DOHH2 (cell line): Measurements from ENCODE around the gene EIF4E3.

Experiments
- H3F3A ChIP-seq: fragments of 200-600 bp; sonication (generic), shearing (Covaris generic); 2 replicates; pipeline ENCODE4 v1.6.0; 2016; ENCODE audit warnings: antibody characterized with exemption, mild to moderate bottlenecking; ENCODE audit not compliant: control insufficient read depth, insufficient read depth
- H3K27ac ChIP-seq: fragments of 200-600 bp; sonication (generic); 2 replicates; pipeline ENCODE4 v1.5.1; 2014; ENCODE audit warnings: low read depth, mild to moderate bottlenecking, low read length, moderate library complexity
- H3K27me3 ChIP-seq: fragments of 200-600 bp; sonication (generic); 2 replicates; pipeline ENCODE4 v1.6.1; 2014; ENCODE audit warnings: mild to moderate bottlenecking, low read length, mixed read lengths; ENCODE audit not compliant: control insufficient read depth
- H3K36me3 ChIP-seq: fragments of 200-600 bp; sonication (generic); 2 replicates; pipeline ENCODE4 v1.6.1; 2014; ENCODE audit warnings: mild to moderate bottlenecking, low read length, moderate library complexity, mixed read lengths; ENCODE audit not compliant: control insufficient read depth
- H3K4me1 ChIP-seq: fragments of 200-600 bp; sonication (generic); 2 replicates; pipeline ENCODE4 v1.6.1; 2014; ENCODE audit warnings: mild to moderate bottlenecking, low read length, mixed read lengths; ENCODE audit not compliant: control insufficient read depth
- H3K4me2 ChIP-seq: fragments of 200-600 bp; sonication (generic); 2 replicates; pipeline ENCODE4 v1.6.0; 2014; ENCODE audit warnings: mild to moderate bottlenecking, low read length, moderate library complexity
- H3K4me3 ChIP-seq: fragments of 200-600 bp; sonication (generic); 2 replicates; pipeline ENCODE4 v1.5.1; 2014; ENCODE audit warnings: mild to moderate bottlenecking, low read length, mixed read lengths
- H3K79me2 ChIP-seq: fragments of 200-600 bp; sonication (generic); 2 replicates; pipeline ENCODE4 v1.6.1; 2014; ENCODE audit warnings: mild to moderate bottlenecking, low read length, mixed read lengths; ENCODE audit not compliant: control insufficient read depth
- H3K9me2 ChIP-seq: fragments of 200-600 bp; sonication (generic); replicated peaks from 2 replicates; pipeline ENCODE4 v1.6.1; 2014; ENCODE audit warnings: mild to moderate bottlenecking, low read length, mixed read lengths; ENCODE audit not compliant: control insufficient read depth
- H3K9me3 ChIP-seq: fragments of 200-600 bp; sonication (generic); 2 replicates; pipeline ENCODE4 v1.6.1; 2014; ENCODE audit warnings: antibody characterized with exemption, low read length, mixed read lengths; ENCODE audit not compliant: control insufficient read depth, insufficient read depth
- H4K20me1 ChIP-seq: fragments of 200-600 bp; sonication (generic); 2 replicates; pipeline ENCODE4 v1.6.0; 2014; ENCODE audit warnings: low read depth, mild to moderate bottlenecking, antibody characterized with exemption, low read length, moderate library complexity; ENCODE audit not compliant: control insufficient read depth, insufficient read depth
- CTCF ChIP-seq: fragments of 200-600 bp; sonication (generic); IDR thresholded peaks from one replicate; pipeline ENCODE4 v1.5.1; 2014; ENCODE audit warnings: antibody characterized with exemption, mild to moderate bottlenecking, low read depth, low read length; ENCODE audit not compliant: poor library complexity, severe bottlenecking
- EZH2phosphoT487 ChIP-seq: fragments of 200-600 bp; sonication (generic); IDR thresholded peaks from 2 replicates; pipeline ENCODE4 v1.6.1; 2017; ENCODE audit warnings: borderline replicate concordance, mild to moderate bottlenecking, antibody characterized with exemption, low read length, moderate library complexity, mixed read lengths

Gene EIF4E3

GRCh38 chr3:71703797-71704196 is 21.4 kb downstream of the EIF4E3 start:
- H3K9me3 ChIP-seq, result no peaks in the 10 kb centered on the region
- no peaks in the 10 kb centered on the region for H3K4me1 ChIP-seq
- TF ChIP-seq CTCF (no peak), EZH2phosphoT487 (no peak)
- peaks cover 35% of the 10 kb centered on the region for H3K27me3 ChIP-seq
- no peak overlapping the region for H3K4me2 ChIP-seq
- no peak overlapping the region for H3K4me3 ChIP-seq
- no peak overlapping the region for H3K27ac ChIP-seq
- no peaks in the 10 kb centered on the region for H3K79me2 ChIP-seq
- no peaks in the 10 kb centered on the region for H4K20me1 ChIP-seq
- no peaks in the 10 kb centered on the region for H3F3A ChIP-seq
- H3K36me3 ChIP-seq, result no peaks in the 10 kb centered on the region
- no peaks in the 10 kb centered on the region for H3K9me2 ChIP-seq

GRCh38 chr3:71702131-71703024 is 22.8 kb downstream of the EIF4E3 start:
- Histone ChIP-seq H3K27ac (no peak overlapping the region), H3K9me2 (no peaks in the 10 kb centered on the region), H3F3A (no peaks in the 10 kb centered on the region), H3K4me1 (no peaks in the 10 kb centered on the region), H3K4me2 (no peak overlapping the region), H3K36me3 (no peaks in the 10 kb centered on the region), H3K27me3 (peaks cover 32% of the 10 kb centered on the region), H3K79me2 (no peaks in the 10 kb centered on the region), H4K20me1 (no peaks in the 10 kb centered on the region), H3K9me3 (no peaks in the 10 kb centered on the region), H3K4me3 (no peak overlapping the region)
- TF ChIP-seq CTCF (no peak), EZH2phosphoT487 (no peak)

GRCh38 chr3:71701251-71701762 is 23.9 kb downstream of the EIF4E3 start:
- no peaks in the 10 kb centered on the region for H3F3A ChIP-seq
- H3K36me3 ChIP-seq, result no peaks in the 10 kb centered on the region
- H3K27me3 ChIP-seq, result peaks cover 32% of the 10 kb centered on the region
- no peak overlapping the region for H3K4me3 ChIP-seq
- no peak overlapping the region for H3K4me2 ChIP-seq
- H3K4me1 ChIP-seq, result no peaks in the 10 kb centered on the region
- no peaks in the 10 kb centered on the region for H3K9me2 ChIP-seq
- no peaks in the 10 kb centered on the region for H4K20me1 ChIP-seq
- H3K9me3 ChIP-seq, result no peaks in the 10 kb centered on the region
- H3K27ac ChIP-seq, result no peak overlapping the region
- H3K79me2 ChIP-seq, result no peaks in the 10 kb centered on the region
- no peak for TF ChIP-seq CTCF
- no peak for TF ChIP-seq EZH2phosphoT487
